ENCODE measurements around the gene MEX3D.

Gene MEX3D

GRCh38 chr19:1555487-1556389 lies 12.4 kb downstream of the MEX3D start:
- no peak overlapping the region for H3K4me3 ChIP-seq (ENCODE audit: low read depth, low read length)
- no peak for DNase-seq (ENCODE audit: low read depth, low spot score)
- in situ Hi-C loops (cut with HindIII; ENCODE audit: low sequenced_read_pairs), result no loop called here
- TF ChIP-seq CTCF (IDR thresholded peaks at IDR 0.05; ENCODE audit: low read depth, low read length), result no peak

- H3K4me3 ChIP-seq (ENCODE audit: low read depth, low read length), result no peak overlapping the region
- DNase-seq (ENCODE audit: low read depth, low spot score), result no peak
- in situ Hi-C loops (cut with HindIII; ENCODE audit: low sequenced_read_pairs), result no loop called here
- TF ChIP-seq CTCF (IDR thresholded peaks at IDR 0.05; ENCODE audit: low read depth, low read length), result no peak
Measured at GRCh38 chr19:1554968-1555367, 13.2 kb downstream of the MEX3D start.

GRCh38 chr19:1553415-1553814 lies 14.7 kb downstream of the MEX3D start:
- TF ChIP-seq CTCF (IDR thresholded peaks at IDR 0.05; ENCODE audit: low read depth, low read length), result no peak
- no peak for DNase-seq (ENCODE audit: low read depth, low spot score)
- in situ Hi-C loops (cut with HindIII; ENCODE audit: low sequenced_read_pairs), result no loop called here
- no peak overlapping the region for H3K4me3 ChIP-seq (ENCODE audit: low read depth, low read length)

- no peak for TF ChIP-seq CTCF (IDR thresholded peaks at IDR 0.05; ENCODE audit: low read depth, low read length)
- in situ Hi-C loops (cut with HindIII; ENCODE audit: low sequenced_read_pairs), result no loop called here
- H3K4me3 ChIP-seq (ENCODE audit: low read depth, low read length), result no peak overlapping the region
- DNase-seq (ENCODE audit: low read depth, low spot score), result no peak
Measured at GRCh38 chr19:1551068-1552040, 16.8 kb downstream of the MEX3D start.

GRCh38 chr19:1549332-1549945 lies 18.7 kb downstream of the MEX3D start:
- DNase-seq (ENCODE audit: low read depth, low spot score), result no peak

More at GRCh38 chr19:1549332-1549945, 18.7 kb downstream of the MEX3D start:
- in situ Hi-C loops (cut with HindIII; ENCODE audit: low sequenced_read_pairs), result no loop called here
- TF ChIP-seq CTCF (IDR thresholded peaks at IDR 0.05; ENCODE audit: low read depth, low read length), result no peak
- no peak overlapping the region for H3K4me3 ChIP-seq (ENCODE audit: low read depth, low read length)

All from astrocyte of the spinal cord (primary cell).